CD4-positive, alpha-beta T cell treated with Interleukin-4 for 4 hours (primary cell): ENCODE measurements around the gene WDR59.
"Not testable (repeated sequence)": the region's sequence is repeated elsewhere in the genome, so short reads cannot be mapped to it uniquely, and the experiment has no call there.

Source experiments
- DNase-seq: peaks from one replicate; pipeline ENCODE4 v3.0.0-alpha.2; 2020

Gene WDR59

DNA sequence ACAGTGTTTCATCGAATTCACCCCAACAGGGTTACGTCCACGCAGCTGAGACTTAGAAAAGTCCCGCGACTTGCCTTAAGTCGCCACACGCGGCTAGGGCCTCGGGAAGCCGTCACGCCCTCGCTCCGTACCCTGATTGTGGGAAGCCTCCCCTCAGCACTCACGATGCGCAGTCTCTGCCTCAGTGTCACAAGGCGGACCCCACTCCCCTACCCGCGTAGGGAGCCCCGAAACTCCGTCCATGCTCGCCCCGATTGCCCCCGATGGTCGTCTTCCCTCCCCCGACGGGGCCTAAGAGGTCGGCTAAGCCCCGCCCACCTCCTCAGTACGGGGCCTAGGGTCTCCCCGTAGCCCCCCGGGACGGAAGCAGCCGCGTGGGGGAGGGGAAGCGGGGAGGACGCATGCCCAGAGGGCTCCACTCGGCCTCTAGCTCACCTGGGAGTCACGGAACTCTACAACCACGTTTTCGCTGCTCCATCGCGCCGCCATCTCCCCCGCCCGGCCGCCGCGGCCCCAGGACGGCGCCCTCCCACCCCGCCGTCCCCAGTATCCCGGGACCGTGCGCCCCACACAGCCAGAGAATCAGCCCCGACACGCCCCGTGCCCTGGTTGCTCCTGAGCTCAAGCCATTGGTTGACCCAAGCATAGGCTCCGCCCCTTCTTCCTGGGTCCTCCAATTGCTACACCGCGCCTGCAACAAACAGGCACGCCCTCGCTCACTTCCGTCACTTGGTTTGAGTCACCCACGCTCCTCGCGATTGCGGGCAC, at the start of gene WDR59:
Gene WDR59 (minus strand): TSS at position 595 of the 768 bp plus-strand sequence. CDS start 106 bp downstream, at position 489.
- peak; percentile 98 for DNase-seq

- no peak for DNase-seq
Observed at GRCh38 chr16:75032655-75033054, 47.7 kb upstream of the WDR59 start.

- DNase-seq: no peak
Observed at GRCh38 chr16:75029854-75030253, 44.9 kb upstream of the WDR59 start.

- no peak for DNase-seq
Observed at GRCh38 chr16:75028544-75029135, 43.7 kb upstream of the WDR59 start.

GRCh38 chr16:75027520-75028300, 42.8 kb upstream of the WDR59 start:
- DNase-seq: no peak

GRCh38 chr16:75026892-75027391, 42.0 kb upstream of the WDR59 start:
- no peak for DNase-seq

- not testable (repeated sequence) for DNase-seq
Observed at GRCh38 chr16:75026239-75026891, 41.4 kb upstream of the WDR59 start.

DNA sequence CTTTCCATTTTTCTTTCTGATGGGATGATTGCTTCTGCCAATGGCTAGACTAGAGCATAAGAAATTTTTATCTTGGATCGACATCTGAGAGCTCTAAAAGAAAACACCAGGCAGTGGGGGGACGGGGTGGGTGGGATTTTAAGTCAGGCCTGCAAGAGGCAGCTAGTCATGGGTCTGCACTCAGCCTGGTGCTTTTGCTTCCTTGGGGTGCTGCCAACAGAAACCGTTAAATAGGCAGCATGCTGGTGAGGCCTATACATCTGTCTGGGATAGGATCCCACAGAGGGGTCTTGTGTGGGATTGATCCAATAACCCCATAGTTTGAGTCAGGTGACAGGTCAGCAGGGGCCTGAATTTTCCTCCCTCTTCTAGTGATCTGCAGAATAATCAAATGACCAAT, 40.8 kb upstream of the WDR59 start:
- DNase-seq: no peak

DNA sequence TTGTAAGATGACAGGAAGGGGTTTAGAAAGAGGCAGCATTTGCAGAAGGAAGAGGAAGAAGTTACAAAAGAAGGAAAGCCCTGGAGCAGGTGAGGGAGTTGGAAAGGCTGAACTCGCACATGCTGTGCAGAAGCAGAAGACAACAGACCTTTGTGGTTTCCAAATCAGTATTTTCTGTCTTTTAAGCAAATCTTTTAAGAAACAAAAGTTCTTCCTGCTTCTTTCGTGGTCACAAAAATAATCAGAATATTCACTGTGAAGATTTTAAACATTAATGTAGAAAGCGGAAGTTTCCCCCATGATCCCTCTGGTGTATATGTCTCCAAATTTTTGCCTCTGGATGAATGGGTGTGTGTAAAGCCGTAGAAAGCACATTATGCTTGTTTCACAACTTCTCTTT, 39.7 kb upstream of the WDR59 start:
- DNase-seq: no peak

DNA sequence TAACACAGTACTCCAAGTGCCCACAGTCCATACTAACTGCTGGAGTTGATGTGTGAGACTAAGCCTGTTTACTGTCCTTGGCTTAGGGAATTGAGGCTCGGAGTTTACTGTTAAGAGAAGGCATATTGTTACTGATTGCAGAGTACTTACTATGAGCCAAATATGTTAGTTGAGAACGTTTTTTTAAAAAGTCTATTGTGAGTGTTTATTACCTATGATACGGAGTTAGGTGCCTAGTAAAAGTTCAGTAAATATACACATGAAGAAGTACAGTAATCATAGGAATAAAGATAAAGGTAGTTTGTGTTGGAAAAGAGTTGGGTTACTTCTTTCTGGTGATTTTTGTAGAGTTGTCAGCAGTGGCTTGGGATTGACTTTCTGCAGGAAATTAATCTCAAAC, 39.3 kb upstream of the WDR59 start:
- no peak for DNase-seq

- DNase-seq: no peak
Observed at GRCh38 chr16:75023009-75023408, 38.1 kb upstream of the WDR59 start.

GRCh38 chr16:75022567-75022966, 37.6 kb upstream of the WDR59 start:
- DNase-seq: no peak

GRCh38 chr16:75021410-75021809, 36.5 kb upstream of the WDR59 start:
- DNase-seq: no peak

DNA sequence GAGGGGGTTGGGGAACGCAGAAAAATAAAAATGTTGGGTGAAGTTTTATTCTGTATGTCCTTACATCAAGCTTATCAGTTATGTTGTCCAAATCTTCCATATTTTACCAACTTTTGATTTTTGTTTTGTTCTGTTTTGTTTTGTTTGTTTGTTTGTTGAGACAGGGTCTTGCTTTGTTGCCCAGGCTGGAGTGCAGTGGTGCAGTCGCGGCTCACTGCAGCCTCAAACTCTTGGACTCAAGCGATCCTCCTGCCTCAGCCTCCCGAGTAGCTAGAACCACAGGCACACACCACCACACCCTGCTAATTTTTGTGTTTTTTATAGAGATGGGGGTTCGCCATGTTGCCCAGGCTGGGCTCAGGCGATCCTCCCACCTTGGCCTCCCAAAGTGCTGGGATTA, 34.7 kb upstream of the WDR59 start:
- no peak for DNase-seq

DNA sequence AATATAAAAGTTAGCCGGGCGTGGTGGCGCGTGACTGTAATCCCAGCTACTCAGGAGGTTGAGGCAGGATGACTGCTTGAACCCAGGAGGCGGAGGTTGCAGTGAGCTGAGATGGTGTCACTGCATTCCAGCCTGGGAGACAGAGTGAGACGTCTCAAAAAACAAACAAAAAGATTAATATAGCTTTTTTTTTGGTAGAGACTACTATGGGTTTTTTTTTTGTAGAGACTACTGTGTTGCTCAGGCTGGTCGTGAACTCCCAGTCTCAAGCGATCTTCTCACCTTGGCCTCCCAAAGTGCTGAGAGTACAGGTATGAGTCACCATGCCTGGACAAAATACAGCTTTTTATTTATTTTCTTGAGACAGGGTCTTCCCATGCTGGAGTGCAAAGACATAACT, 34.1 kb upstream of the WDR59 start:
- no peak for DNase-seq

GRCh38 chr16:75017670-75018525, 33.0 kb upstream of the WDR59 start:
- DNase-seq: no peak

- not testable (repeated sequence) for DNase-seq
Observed at GRCh38 chr16:75016451-75017081, 31.6 kb upstream of the WDR59 start.

DNA sequence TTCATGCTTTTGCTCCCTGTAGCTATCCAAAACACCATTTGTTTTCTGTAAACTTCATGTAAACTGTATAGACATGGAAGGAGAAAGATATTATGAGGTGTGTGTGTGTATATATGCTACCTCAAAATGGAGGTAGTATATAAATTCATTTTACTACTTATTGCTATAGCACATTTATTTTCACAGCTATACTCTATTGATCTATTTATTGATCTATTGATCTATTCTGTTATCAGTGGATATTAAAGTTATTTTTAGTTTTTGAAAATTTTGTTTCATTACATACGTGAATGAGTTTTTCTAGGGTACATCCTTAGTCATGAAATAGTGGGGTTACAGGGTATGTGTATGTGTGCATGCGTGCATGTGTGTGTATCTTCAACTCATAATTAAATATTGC, 29.4 kb upstream of the WDR59 start:
- DNase-seq: no peak

GRCh38 chr16:75013123-75013522, 28.2 kb upstream of the WDR59 start:
- not testable (repeated sequence) for DNase-seq

DNA sequence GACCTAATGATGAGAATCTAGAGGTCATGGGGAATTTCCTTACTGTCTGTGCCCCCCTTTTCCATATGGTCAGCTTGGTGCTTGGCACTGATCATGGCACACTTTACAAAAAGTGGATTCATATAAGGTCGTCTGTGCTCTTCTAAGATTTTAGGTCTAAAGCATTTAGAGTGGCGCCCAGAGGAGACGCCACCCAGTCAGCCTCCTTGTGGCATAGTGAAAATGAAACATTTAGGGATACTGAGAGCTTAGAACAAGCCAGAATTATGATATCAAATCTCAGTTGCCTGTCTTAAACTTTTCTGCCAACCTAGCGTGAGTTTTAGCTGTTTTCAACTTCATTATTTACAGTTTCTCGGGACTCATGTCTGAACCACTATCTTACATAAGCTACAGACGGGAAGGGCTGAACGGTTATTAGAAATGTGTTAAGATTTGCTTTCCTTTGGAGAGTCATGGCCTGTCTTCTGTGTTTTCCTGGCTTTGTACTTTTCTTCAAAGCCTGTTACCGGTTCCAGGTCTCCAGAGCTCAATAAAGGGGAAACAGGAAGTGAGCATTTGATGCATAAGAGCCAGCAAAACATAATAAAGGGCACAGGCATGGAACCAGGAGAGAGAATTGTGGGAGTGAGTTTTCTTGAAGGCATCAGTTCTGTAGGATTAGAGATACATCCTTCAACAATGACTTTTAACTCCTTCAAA, 27.6 kb upstream of the WDR59 start:
- no peak for DNase-seq
